Colonic mucosa (tissue), 4 donors: ENCODE results near the gene FNDC3A. TPM values are rescaled to one million over a fixed set of nuclear protein-coding genes. Genes with fewer than 3 reads are reported as not detected.

Experiments
- DNase-seq: peaks from one replicate; pipeline ENCODE4 v3.0.0-alpha.2; 2020
- H3K27ac ChIP-seq: fragments of 200-600 bp; one replicate; pipeline ENCODE4 v1.8.0; 2021
- H3K27me3 ChIP-seq: fragments of 200-600 bp; one replicate; pipeline ENCODE4 v1.8.0; 2021
- H3K36me3 ChIP-seq: fragments of 200-600 bp; one replicate; pipeline ENCODE4 v1.8.0; 2021
- H3K4me1 ChIP-seq: fragments of 200-600 bp; one replicate; pipeline ENCODE4 v1.8.0; 2021; ENCODE audit warnings: mild to moderate bottlenecking
- H3K4me3 ChIP-seq: fragments of 200-600 bp; one replicate; pipeline ENCODE4 v1.8.0; 2021
- H3K9ac ChIP-seq, 2 donors: one replicate each; pipeline ENCODE4 v1.7.0; 2013; ENCODE audit warnings: control low read depth in 2 of 2, low read depth in 2 of 2, low read length in 2 of 2
- H3K9me3 ChIP-seq: fragments of 200-600 bp; one replicate; pipeline ENCODE4 v1.8.0; 2021
- intact Hi-C: fragments of 100-400 bp; cut with DNase I; formaldehyde crosslinking; loops from one replicate; pipeline ENCODE4 v1.14.1; 2022
- total RNA-seq, 2 donors: library from RNA; stranded (reverse); fragmentation: NEBNext Ultra II Directional in 1 of 2; extraction: Animal tissue kit (Norgen Biotek cat#: 25700) in 1 of 2; gene quantifications; one replicate each; pipeline ENCODE4 v1.2.1, GENCODE V29; 2021
- TF ChIP-seq, protein P1 (sequence below): fragments of 200-600 bp; IDR thresholded peaks from one replicate; pipeline ENCODE4 v1.8.0; 2022; ENCODE audit warnings: antibody characterized with exemption, mild to moderate bottlenecking
- donor health status: healthy.
- donor health status: DM: no; HTN: no; CAD: no.
- donor health status: DM: no; HTN: no; CAD: no.

Gene FNDC3A
- total RNA-seq, 2 donors from 2014 or later, result 33.9 to 55.3 TPM

DNA sequence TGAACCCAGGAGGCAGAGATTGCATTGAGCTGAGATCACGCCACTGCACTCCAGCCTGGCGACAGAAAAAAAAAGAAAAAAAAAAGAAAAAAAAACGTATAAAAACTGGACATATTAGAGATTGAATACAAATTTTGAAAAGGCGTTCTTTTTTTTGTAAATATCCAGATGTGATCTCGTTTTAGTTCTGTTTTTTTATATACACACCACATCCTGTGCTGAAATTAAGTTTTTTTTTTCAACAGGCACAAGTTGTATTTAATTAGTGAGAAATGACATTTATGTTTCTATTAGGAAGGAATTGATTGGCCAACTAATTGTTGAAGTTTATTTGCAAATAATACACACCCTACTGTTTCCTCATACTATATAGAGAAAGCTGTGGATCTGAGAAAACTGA, 275.6 kb downstream of the FNDC3A start:
- H3K4me1 ChIP-seq, result peaks cover 6% of the 10 kb centered on the region
- H3K9ac ChIP-seq, result no peak overlapping the region
- H3K27ac ChIP-seq, result no peak overlapping the region
- no peak for DNase-seq
- TF ChIP-seq, protein P1, sequence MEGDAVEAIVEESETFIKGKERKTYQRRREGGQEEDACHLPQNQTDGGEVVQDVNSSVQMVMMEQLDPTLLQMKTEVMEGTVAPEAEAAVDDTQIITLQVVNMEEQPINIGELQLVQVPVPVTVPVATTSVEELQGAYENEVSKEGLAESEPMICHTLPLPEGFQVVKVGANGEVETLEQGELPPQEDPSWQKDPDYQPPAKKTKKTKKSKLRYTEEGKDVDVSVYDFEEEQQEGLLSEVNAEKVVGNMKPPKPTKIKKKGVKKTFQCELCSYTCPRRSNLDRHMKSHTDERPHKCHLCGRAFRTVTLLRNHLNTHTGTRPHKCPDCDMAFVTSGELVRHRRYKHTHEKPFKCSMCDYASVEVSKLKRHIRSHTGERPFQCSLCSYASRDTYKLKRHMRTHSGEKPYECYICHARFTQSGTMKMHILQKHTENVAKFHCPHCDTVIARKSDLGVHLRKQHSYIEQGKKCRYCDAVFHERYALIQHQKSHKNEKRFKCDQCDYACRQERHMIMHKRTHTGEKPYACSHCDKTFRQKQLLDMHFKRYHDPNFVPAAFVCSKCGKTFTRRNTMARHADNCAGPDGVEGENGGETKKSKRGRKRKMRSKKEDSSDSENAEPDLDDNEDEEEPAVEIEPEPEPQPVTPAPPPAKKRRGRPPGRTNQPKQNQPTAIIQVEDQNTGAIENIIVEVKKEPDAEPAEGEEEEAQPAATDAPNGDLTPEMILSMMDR, result no peak
- no peaks in the 10 kb centered on the region for H3K36me3 ChIP-seq
- H3K27me3 ChIP-seq, result no peaks in the 10 kb centered on the region
- H3K4me3 ChIP-seq, result no peak overlapping the region
- H3K9me3 ChIP-seq, result no peaks in the 10 kb centered on the region
- intact Hi-C loops, result no loop called here

DNA sequence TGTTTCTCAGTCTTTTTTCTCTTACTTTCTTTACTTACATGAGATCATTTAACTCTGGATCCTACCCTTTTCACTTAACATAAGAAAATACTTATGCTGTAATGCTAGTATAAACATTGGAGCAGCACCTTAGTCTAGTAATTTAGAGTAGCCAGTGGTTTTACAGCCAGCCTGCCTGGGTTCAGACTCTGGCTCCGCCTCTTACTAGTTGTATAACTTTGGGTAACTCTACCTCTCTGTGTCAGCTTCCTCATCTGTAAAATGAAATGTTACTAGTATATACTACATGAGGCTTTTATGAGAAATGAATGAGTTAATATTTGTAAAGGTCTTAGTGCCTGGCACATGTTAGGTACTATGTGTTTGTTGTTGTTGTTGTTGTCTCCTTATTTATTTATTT, 277.6 kb downstream of the FNDC3A start:
- TF ChIP-seq, protein P1, result no peak
- no peak overlapping the region for H3K9ac ChIP-seq
- H3K27me3 ChIP-seq, result no peaks in the 10 kb centered on the region
- H3K36me3 ChIP-seq, result no peaks in the 10 kb centered on the region
- H3K27ac ChIP-seq, result no peak overlapping the region
- peaks cover 6% of the 10 kb centered on the region for H3K4me1 ChIP-seq
- no peak overlapping the region for H3K4me3 ChIP-seq
- intact Hi-C loops, result no loop called here
- DNase-seq, result no peak
- H3K9me3 ChIP-seq, result no peaks in the 10 kb centered on the region

GRCh38 chr13:49254007-49254406, 278.3 kb downstream of the FNDC3A start:
- Histone ChIP-seq H3K36me3 (no peaks in the 10 kb centered on the region), H3K4me1 (peaks cover 6% of the 10 kb centered on the region)
- intact Hi-C loops, result no loop called here

GRCh38 chr13:49256841-49257240, 281.1 kb downstream of the FNDC3A start:
- no peak for DNase-seq
- peaks cover 6% of the 10 kb centered on the region for H3K4me1 ChIP-seq
- H3K36me3 ChIP-seq, result peaks cover 5% of the 10 kb centered on the region
- no peak overlapping the region for H3K9ac ChIP-seq
- intact Hi-C loops, result no loop called here
- H3K27me3 ChIP-seq, result no peaks in the 10 kb centered on the region
- no peaks in the 10 kb centered on the region for H3K9me3 ChIP-seq
- no peak overlapping the region for H3K27ac ChIP-seq
- TF ChIP-seq, protein P1, result no peak
- no peak overlapping the region for H3K4me3 ChIP-seq

More at GRCh38 chr13:49254007-49254406, 278.3 kb downstream of the FNDC3A start:
- no peak for DNase-seq
- H3K4me3 ChIP-seq, result no peak overlapping the region
- TF ChIP-seq, protein P1, result no peak
- no peak overlapping the region for H3K9ac ChIP-seq
- H3K27me3 ChIP-seq, result no peaks in the 10 kb centered on the region
- H3K9me3 ChIP-seq, result no peaks in the 10 kb centered on the region
- no peak overlapping the region for H3K27ac ChIP-seq

GRCh38 chr13:49258089-49258796, 282.5 kb downstream of the FNDC3A start:
- Histone ChIP-seq H3K4me3 (peak overlapping the region; percentile 7), H3K36me3 (peaks cover 5% of the 10 kb centered on the region), H3K9me3 (no peaks in the 10 kb centered on the region), H3K27ac (no peak overlapping the region), H3K27me3 (no peaks in the 10 kb centered on the region), H3K9ac (no peak overlapping the region), H3K4me1 (peaks cover 2% of the 10 kb centered on the region)
- intact Hi-C loops, result no loop called here
- TF ChIP-seq, protein P1, result no peak
- no peak for DNase-seq

Other genes with a start within 250 kb of the FNDC3A start
- gene MLNR, start 244.4 kb downstream of the FNDC3A start, total RNA-seq, result not detected